Activated CD8-positive, alpha-beta T cell treated with anti-CD3 and anti-CD28 coated beads, Interleukin-2, amount 10 ng/mL, durations not matched to agents 7 days and 5 days (primary cell): ENCODE data around the gene GCK. TPM values are rescaled to one million over a fixed set of nuclear protein-coding genes. Genes with fewer than 3 reads are reported as not detected.

Source experiments
- ATAC-seq: fragments of 150-1000 bp; cut with Tn5 transposase; one replicate; pipeline ENCODE4 v1.10.0; 2021; ENCODE audit warnings: moderate library complexity
- CTCF ChIA-PET: fragments of 350-600 bp; sonication (Branson Sonifier 250); formaldehyde crosslinking; loops from one replicate; lab custom pipeline; 2021; ENCODE audit warnings: antibody characterized with exemption; lab: Charles Lee
- POLR2A ChIA-PET: fragments of 350-600 bp; sonication (Branson Sonifier 250); formaldehyde crosslinking; loops from one replicate; lab custom pipeline; 2021; ENCODE audit warnings: antibody characterized with exemption; lab: Charles Lee
- DNase-seq: peaks from one replicate; pipeline ENCODE4 v3.0.0-alpha.2; 2020
- H3K27ac Mint-ChIP-seq: one replicate; pipeline ENCODE4 v1.8.0; 2021; ENCODE audit warnings: mild to moderate bottlenecking, mixed read lengths
- H3K27me3 Mint-ChIP-seq: one replicate; pipeline ENCODE4 v1.8.0; 2021; ENCODE audit warnings: low read depth, mixed read lengths
- H3K36me3 Mint-ChIP-seq: one replicate; pipeline ENCODE4 v1.8.0; 2021; ENCODE audit warnings: low read depth, mixed read lengths
- H3K4me1 Mint-ChIP-seq: one replicate; pipeline ENCODE4 v1.8.0; 2021; ENCODE audit warnings: low read depth, mixed read lengths
- H3K4me3 Mint-ChIP-seq: one replicate; pipeline ENCODE4 v1.8.0; 2021; ENCODE audit warnings: mild to moderate bottlenecking, mixed read lengths
- H3K9me3 Mint-ChIP-seq: one replicate; pipeline ENCODE4 v1.8.0; 2022; ENCODE audit warnings: mixed read lengths; ENCODE audit not compliant: insufficient read depth
- total RNA-seq, 2 experiments: library from RNA; stranded (reverse); gene quantifications; one replicate each; pipeline ENCODE4 v1.2.3, GENCODE V29; 2021

The GCK gene
- total RNA-seq, 2 experiments from 2014 or later = not detected

DNA sequence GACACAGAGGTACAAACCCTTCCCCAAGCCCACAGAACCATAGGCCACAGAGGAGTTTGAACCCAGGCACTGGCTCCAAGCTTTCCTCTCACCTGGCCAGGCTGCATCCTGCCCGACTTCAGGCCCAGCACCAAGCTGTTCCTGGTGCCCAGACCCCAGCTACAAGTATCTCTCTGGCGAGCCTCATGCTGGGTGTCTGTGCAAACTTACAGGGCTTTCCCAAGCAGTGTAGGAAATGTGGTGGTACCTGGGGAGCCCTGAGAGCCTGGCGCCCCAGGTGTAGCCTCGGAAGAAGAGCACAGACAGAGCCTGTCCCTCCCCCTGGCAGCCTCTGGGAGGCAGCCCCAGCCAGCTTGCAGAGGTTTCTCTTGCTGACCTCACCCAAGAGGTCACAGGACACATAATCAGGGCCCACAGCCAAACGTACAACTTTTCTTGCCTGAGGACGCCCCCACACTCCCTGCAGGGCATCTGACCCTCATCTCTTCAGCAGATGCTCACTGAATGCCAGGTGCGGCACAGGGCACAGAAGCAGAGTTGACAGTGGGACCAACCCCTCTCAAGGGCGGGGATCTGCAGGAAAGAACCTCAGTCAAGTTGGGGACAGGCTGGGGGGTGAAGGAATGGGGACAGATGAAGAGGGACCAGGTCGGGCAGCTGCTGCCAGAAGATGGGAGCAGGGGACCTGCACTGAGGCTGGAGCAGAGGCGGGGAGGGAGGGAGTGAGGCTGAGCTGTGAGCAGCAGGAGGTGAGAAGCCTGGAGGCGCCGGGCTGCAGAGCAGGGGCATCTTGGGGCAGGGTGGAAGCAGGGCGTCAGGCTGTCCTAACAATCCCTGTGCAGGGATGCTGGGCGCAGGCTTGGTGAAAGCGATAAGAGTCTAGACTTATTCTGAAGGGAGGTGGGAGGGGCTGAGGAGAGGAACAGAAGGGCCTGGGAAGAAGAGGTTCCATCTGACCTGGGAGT lies 31.8 kb downstream of the GCK start:
- no peaks in the 10 kb centered on the region for H3K4me1 Mint-ChIP-seq
- no peak for ATAC-seq

DNA sequence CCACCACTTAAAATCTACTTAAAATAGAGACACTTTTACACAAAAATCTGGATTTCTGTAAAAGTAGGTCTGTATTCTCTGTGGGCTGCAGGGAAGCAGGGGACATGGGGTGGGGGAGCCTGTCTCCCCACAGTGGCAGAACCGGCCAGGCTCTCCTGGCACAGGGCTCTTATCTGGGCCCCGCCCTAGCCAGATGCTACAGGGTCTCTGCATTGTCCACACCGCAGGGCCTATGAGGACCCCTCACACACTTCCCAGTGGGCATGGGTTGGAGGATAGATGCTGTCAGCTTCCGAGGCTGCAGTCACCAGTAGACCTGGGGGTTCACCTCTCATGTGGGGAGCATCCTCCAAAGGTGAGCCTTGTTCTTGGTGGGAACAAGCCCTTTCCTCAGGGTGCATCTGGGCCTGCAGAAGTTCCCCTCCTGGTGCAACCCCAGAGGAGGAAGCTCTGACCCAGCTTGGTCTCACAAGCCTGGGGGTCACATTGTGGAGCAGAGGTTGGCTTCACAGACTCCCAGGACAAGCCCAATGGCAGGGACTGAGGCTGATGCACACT lies 32.7 kb downstream of the GCK start:
- DNase-seq = no peak
- no peaks in the 10 kb centered on the region for H3K36me3 Mint-ChIP-seq
- no peaks in the 10 kb centered on the region for H3K4me1 Mint-ChIP-seq
- no peak overlapping the region for H3K4me3 Mint-ChIP-seq
- H3K27ac Mint-ChIP-seq = no peak overlapping the region
- ATAC-seq = no peak
- ChIA-PET CTCF (no interaction called here), POLR2A (no interaction called here)
- peaks cover 2% of the 10 kb centered on the region for H3K27me3 Mint-ChIP-seq
- H3K9me3 Mint-ChIP-seq = no peaks in the 10 kb centered on the region

More for the DNA sequence above, 31.8 kb downstream of the GCK start:
- Mint-ChIP-seq H3K27ac (no peak overlapping the region), H3K9me3 (no peaks in the 10 kb centered on the region), H3K27me3 (peaks cover 2% of the 10 kb centered on the region), H3K4me3 (no peak overlapping the region), H3K36me3 (no peaks in the 10 kb centered on the region)
- DNase-seq = no peak
- CTCF ChIA-PET = no interaction called here
- POLR2A ChIA-PET = no interaction called here

DNA sequence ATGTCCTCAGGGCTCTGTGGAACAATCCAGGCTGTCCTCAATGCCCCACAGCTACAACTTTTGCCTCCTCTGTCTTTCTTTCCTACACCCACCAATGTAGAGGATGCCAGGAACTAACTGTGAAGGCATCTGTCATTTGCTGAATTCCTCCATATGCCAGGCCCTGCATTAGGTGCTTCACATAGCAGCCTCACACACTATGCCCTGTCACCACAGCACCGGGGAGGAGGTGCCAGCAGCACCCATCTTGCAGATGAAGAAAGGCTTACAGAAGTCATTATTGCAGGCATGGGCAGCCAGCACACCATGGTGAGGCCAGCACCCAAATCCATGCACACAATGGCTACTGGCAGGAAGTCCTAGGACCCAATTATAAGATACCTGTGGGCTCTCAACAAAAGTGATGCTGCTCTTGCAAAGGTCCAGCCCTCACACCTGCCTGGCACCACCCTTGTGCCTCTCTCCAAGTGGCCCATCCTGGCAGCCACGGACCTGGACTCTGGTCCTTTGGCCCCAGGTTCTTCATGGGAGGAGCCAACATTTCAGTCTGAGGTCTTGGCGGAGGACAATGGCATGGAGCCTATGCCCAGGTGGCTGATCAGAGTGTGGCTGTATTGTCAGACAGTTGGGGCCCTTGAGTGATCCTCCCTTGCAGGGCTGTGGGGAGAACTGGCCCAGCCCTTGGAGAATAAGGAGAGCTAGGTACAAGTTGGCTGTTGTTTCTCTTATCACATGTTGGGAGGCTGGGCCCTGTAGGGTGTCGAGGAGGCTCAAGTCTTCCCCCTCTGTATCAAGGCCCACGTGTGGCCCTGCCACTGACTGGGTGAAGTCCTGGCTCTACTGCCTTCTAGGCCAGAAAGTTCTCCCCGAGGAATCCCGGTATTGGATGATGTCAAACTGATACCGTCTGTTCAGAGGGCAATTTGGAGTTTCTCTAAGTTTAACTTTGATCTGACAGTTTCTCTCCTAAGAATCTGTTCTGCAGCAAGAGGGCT lies 33.8 kb downstream of the GCK start:
- ChIA-PET POLR2A (no interaction called here), CTCF (no interaction called here)
- Mint-ChIP-seq H3K36me3 (no peaks in the 10 kb centered on the region), H3K27ac (no peak overlapping the region), H3K4me3 (no peak overlapping the region), H3K27me3 (peaks cover 2% of the 10 kb centered on the region), H3K9me3 (no peaks in the 10 kb centered on the region), H3K4me1 (no peaks in the 10 kb centered on the region)
- ATAC-seq = no peak
- no peak for DNase-seq

DNA sequence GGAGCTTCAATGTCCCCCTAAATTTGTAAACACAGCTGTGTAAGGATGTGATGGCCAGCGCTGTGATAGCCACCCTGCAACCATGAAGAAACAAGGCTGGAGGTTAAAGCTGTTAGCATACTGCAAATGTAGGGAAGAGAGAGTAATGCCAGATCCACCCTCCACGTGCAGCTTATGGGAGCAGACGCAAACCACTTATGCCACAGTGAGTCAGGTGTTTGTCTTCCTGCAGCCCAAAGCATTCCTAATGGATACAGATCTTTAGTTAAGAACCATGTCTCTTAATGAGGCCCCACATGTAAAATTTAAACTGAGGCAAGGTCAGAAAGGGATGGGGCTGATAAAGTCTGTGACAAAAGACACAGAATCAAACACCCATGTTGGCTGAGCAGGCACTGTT lies 34.5 kb downstream of the GCK start:
- DNase-seq (no peak), ATAC-seq (no peak)
- ChIA-PET POLR2A (interaction anchor here (0.6 kb wide), 1 partner anchor 32 kb away, joined by 3 read pairs; no protein-coding TSS in a partner anchor), CTCF (no interaction called here)
- Mint-ChIP-seq H3K36me3 (no peaks in the 10 kb centered on the region), H3K4me1 (no peaks in the 10 kb centered on the region), H3K27ac (no peak overlapping the region), H3K4me3 (no peak overlapping the region), H3K27me3 (peaks cover 2% of the 10 kb centered on the region), H3K9me3 (no peaks in the 10 kb centered on the region)

DNA sequence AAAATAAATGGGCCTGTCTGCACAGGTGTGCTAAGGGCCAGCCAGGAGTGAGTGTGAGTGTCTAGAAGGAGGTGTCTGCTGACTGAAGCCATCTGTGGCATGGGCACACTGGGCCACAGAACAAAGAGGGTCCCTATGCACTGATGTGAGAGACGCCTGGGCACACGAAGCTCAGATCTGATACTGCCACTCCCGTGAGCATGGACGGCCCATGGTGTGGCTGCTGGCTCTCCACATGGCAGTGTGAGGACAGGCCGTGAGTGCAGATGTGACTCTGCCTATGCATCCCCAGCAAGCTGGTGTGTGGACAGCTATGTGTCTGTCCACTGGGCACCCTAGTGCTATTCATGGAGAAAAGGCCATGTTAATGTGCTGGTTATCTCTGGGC lies 35.3 kb downstream of the GCK start:
- ATAC-seq (no peak), DNase-seq (no peak)
- no peaks in the 10 kb centered on the region for H3K36me3 Mint-ChIP-seq
- no peak overlapping the region for H3K4me3 Mint-ChIP-seq
- H3K27me3 Mint-ChIP-seq = peaks cover 2% of the 10 kb centered on the region
- no peak overlapping the region for H3K27ac Mint-ChIP-seq
- no peaks in the 10 kb centered on the region for H3K9me3 Mint-ChIP-seq
- no peaks in the 10 kb centered on the region for H3K4me1 Mint-ChIP-seq
- ChIA-PET POLR2A (interaction anchor here (0.6 kb wide), 1 partner anchor 32 kb away, joined by 3 read pairs; no protein-coding TSS in a partner anchor), CTCF (interaction anchor here (0.7 kb wide), 1 partner anchor 45 kb away, joined by 3 read pairs; no protein-coding TSS in a partner anchor)

DNA sequence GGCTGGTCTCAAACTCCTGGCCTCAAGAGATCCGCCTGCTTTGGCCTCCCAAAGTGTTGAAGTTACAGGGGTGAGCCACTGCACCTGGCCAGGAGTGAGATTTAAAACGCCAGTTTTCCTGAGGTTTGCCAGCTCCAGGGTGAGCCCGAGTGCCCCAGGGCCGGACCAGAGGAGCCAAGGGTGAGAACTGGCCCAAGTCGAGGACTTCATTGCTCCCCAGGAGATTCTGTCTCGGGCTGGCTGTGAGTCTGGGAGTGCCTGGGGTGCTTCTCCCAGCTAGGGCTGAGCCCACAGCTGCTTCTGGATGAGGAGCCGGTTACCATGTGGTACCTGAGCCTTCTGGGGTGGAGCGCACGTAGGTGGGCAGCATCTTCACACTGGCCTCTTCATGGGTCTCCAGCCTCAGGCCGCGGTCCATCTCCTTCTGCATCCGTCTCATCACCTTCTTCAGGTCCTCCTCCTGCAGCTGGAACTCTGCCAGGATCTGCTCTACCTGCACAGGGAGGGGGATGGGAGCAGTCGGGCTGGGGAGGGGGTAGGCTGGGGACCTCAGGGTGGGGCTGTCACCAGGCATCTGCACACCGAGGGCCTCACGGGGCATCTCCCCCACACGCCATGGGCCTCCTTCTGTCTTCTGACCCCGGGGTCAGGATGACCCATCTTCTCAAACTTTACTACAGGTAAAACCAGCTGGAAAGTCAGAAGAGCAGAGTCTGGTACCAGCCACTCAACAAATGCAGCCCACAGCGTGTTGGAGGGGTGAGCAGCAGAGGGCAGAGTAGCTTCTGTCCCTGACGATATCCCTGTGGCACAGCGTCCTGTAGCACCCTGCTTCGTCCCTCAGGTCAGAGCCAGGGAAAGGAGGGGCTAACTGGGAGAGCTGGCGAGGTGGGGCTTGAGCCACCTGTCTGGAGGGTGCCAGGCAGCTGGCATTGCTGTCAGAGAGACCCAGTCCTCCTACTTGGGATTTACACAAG lies 36.0 kb downstream of the GCK start:
- CTCF ChIA-PET = no interaction called here
- H3K4me3 Mint-ChIP-seq = no peak overlapping the region
- no peak overlapping the region for H3K27ac Mint-ChIP-seq
- POLR2A ChIA-PET = no interaction called here
- no peaks in the 10 kb centered on the region for H3K4me1 Mint-ChIP-seq
- H3K9me3 Mint-ChIP-seq = no peaks in the 10 kb centered on the region
- no peak for ATAC-seq
- no peak for DNase-seq
- no peaks in the 10 kb centered on the region for H3K36me3 Mint-ChIP-seq
- peaks cover 2% of the 10 kb centered on the region for H3K27me3 Mint-ChIP-seq

DNA sequence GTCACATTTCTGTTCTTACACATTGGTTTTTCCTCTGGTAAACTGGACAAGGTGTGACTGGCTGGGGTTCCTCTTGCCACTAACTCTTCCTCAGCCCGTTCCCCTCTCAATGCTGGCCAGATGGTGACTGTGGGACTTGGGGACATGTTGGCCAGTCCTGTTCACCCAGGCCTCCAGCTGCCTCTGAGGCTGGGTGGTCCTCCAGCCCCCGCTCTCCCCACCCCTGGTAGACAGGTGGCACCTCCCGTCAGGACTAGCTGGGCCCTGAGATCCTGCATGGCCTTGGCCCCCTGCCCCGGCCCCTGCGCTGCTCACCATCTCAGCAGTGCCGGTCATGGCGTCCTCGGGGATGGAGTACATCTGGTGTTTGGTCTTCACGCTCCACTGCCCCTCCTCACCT lies 37.3 kb downstream of the GCK start:
- Mint-ChIP-seq H3K27ac (no peak overlapping the region), H3K4me1 (no peaks in the 10 kb centered on the region), H3K27me3 (peaks cover 5% of the 10 kb centered on the region), H3K36me3 (no peaks in the 10 kb centered on the region), H3K9me3 (no peaks in the 10 kb centered on the region), H3K4me3 (no peak overlapping the region)
- ATAC-seq = no peak
- no peak for DNase-seq
- ChIA-PET POLR2A (no interaction called here), CTCF (no interaction called here)

DNA sequence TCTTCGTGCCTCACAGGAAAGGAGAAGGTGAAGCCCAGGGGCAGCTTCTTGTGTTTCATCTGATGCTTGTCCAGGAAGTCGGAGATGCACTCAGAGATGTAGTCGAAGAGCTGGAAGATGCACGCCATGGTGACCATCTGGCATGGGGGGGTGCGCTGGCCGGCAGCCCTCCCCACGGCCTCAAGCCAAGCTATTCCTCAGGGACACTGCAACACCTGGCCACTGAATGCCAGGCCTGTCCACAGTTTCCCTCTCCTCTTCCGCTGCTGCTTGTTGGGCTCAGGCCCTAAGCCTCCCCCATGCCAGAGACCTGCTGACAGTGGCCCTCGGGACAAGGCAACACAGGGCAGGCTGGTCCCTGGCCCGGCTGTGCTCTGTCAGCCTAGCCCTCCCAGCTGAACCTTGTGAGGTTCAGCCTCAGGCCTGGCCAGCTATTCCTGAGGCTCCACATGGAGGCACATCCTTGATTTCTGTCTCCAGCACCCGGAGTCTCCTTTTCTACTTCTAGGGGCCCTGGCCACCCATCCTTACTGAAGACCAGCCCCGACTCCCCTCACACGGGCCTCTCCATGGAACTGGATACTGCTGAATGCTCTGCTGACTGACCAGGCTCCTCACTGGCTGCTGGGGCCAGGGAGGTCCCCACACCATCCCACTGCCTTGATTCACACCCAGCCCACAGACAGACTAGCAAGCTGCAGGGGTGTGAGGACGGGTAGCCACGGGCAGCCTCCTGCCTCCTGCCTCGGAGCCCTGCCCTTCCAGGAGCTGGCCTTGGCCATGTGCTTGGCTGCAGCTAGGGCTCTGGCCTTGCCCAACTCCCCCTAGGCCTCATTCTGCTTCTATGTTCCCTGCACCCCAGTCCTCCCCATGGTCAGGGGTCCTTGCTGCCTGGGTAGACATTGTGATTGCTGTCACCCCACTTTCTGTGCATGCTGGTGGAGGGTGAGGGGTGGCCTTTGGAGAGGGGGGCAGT lies 38.0 kb downstream of the GCK start:
- no peaks in the 10 kb centered on the region for H3K36me3 Mint-ChIP-seq
- peaks cover 9% of the 10 kb centered on the region for H3K27me3 Mint-ChIP-seq
- CTCF ChIA-PET = no interaction called here
- POLR2A ChIA-PET = no interaction called here
- no peak for ATAC-seq
- no peak overlapping the region for H3K4me3 Mint-ChIP-seq
- H3K4me1 Mint-ChIP-seq = peaks cover 2% of the 10 kb centered on the region
- H3K9me3 Mint-ChIP-seq = no peaks in the 10 kb centered on the region
- DNase-seq = no peak
- H3K27ac Mint-ChIP-seq = no peak overlapping the region

DNA sequence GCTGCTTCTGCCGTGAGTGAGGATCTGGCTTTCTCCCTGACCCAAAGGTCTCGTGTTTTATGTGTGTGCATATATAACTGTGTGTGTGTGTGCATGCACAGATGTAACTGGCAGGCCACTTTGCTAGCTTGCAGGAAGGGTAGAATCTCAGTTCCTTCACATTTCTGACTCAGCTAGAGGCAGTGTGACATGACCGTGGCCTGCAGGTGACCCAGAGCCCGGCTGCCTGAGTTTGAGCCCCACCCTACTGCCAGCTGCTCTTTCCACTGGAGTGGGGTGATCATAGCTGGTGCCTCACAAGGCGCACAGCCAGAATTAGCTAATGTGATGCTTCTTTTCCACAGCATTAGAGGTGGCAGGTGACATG lies 38.8 kb downstream of the GCK start:
- Mint-ChIP-seq H3K4me1 (peaks cover 7% of the 10 kb centered on the region), H3K27ac (no peak overlapping the region), H3K27me3 (peaks cover 9% of the 10 kb centered on the region), H3K4me3 (no peak overlapping the region), H3K9me3 (no peaks in the 10 kb centered on the region), H3K36me3 (no peaks in the 10 kb centered on the region)
- ATAC-seq (no peak), DNase-seq (no peak)
- ChIA-PET CTCF (no interaction called here), POLR2A (interaction anchor here (0.6 kb wide), 1 partner anchor 28 kb away, joined by 3 read pairs; no protein-coding TSS in a partner anchor)
